PC-3 (cell line): ENCODE measurements around the gene SPACDR. TPM values are rescaled to one million over a fixed set of nuclear protein-coding genes. Genes with fewer than 3 reads are reported as not detected.
A peak's percentile ranks its signal among the peaks of the same experiment; 100 is the strongest.

ENCODE experiments used
- ATAC-seq: fragments of 200-7000 bp; cut with Tn5 transposase; 2 replicates; pipeline ENCODE4 v1.9.1; 2020; ENCODE audit warnings: mild to moderate bottlenecking, moderate library complexity
- Bru-seq: library from RNA; stranded (reverse); fragments of 400-500 nt; gene quantifications from one replicate; lab custom pipeline; 2021; lab: Mats Ljungman, UMichigan
- BruChase-seq, 2 experiments: library from RNA; stranded (reverse); fragments of 400-500 nt; gene quantifications; one replicate each; lab custom pipeline; 2021; lab: Mats Ljungman, UMichigan
- BruUV-seq: library from RNA; stranded (reverse); fragments of 400-500 nt; replicated peaks from 2 replicates; lab custom pipeline; 2021; lab: Mats Ljungman, UMichigan
- CTCF ChIA-PET: fragments of 300-600 bp; sonication (Branson Sonifier 250); formaldehyde crosslinking; loops from one replicate; lab custom pipeline; 2022; ENCODE audit warnings: antibody characterized with exemption; lab: Charles Lee
- POLR2A ChIA-PET: fragments of 300-600 bp; sonication (Branson Sonifier 250); formaldehyde crosslinking; loops from one replicate; lab custom pipeline; 2022; ENCODE audit warnings: antibody characterized with exemption; ENCODE audit not compliant: unreplicated experiment; lab: Charles Lee
- DNase-seq: peaks from one replicate; pipeline ENCODE4 v3.0.0-alpha.2; 2015
- H2AFZ ChIP-seq: fragments of 300-600 bp; sonication (generic); 2 replicates; pipeline ENCODE4 v1.6.0; 2016; ENCODE audit warnings: antibody characterized with exemption, low read length
- H3F3A ChIP-seq: fragments of 300-600 bp; sonication (generic); one replicate; pipeline ENCODE4 v1.6.0; 2017; ENCODE audit warnings: antibody characterized with exemption, low read length, control low read depth, mild to moderate bottlenecking; ENCODE audit not compliant: unreplicated experiment
- H3K27ac ChIP-seq: fragments of 300-600 bp; sonication (generic); 2 replicates; pipeline ENCODE4 v1.5.1; 2016; ENCODE audit warnings: mild to moderate bottlenecking, low read length
- H3K27me3 ChIP-seq: fragments of 300-600 bp; sonication (generic); 2 replicates; pipeline ENCODE4 v1.6.1; 2016; ENCODE audit warnings: low read length, mixed read lengths
- H3K36me3 ChIP-seq: fragments of 300-600 bp; sonication (generic); 2 replicates; pipeline ENCODE4 v1.6.1; 2016; ENCODE audit warnings: low read depth, mixed run types, low read length, mixed read lengths
- H3K4me1 ChIP-seq: fragments of 300-600 bp; sonication (generic); 2 replicates; pipeline ENCODE4 v1.5.1; 2016; ENCODE audit warnings: low read length; ENCODE audit not compliant: insufficient read depth
- H3K4me2 ChIP-seq: fragments of 300-600 bp; sonication (generic); 2 replicates; pipeline ENCODE4 v1.6.0; 2016; ENCODE audit warnings: low read length
- H3K4me3 ChIP-seq: fragments of 300-600 bp; sonication (generic); 2 replicates; pipeline ENCODE4 v1.5.1; 2016; ENCODE audit warnings: mild to moderate bottlenecking, low read length, mixed read lengths
- H3K79me2 ChIP-seq: fragments of 300-600 bp; sonication (generic); 2 replicates; pipeline ENCODE4 v1.6.1; 2017; ENCODE audit warnings: low read length, mixed read lengths
- H3K9ac ChIP-seq: fragments of 300-600 bp; sonication (generic); 2 replicates; pipeline ENCODE4 v1.6.0; 2016; ENCODE audit warnings: mild to moderate bottlenecking, low read length
- H3K9me2 ChIP-seq: fragments of 300-600 bp; sonication (generic); replicated peaks from 2 replicates; pipeline ENCODE4 v1.6.1; 2016; ENCODE audit warnings: mixed run types, low read length, mixed read lengths
- H3K9me3 ChIP-seq: fragments of 300-600 bp; sonication (generic); 2 replicates; pipeline ENCODE4 v1.6.1; 2016; ENCODE audit warnings: low read length, mixed read lengths
- H4K20me1 ChIP-seq: fragments of 300-600 bp; sonication (generic); 2 replicates; pipeline ENCODE4 v1.6.1; 2016; ENCODE audit warnings: low read length, mixed read lengths
- EZH2 ChIP-seq: fragments of 300-600 bp; sonication (generic); IDR thresholded peaks from one replicate; pipeline ENCODE4 v1.6.1; 2017; ENCODE audit warnings: antibody characterized with exemption, mild to moderate bottlenecking, low read length; ENCODE audit not compliant: unreplicated experiment
- EZH2phosphoT487 ChIP-seq: fragments of 300-600 bp; sonication (generic); IDR thresholded peaks from 2 replicates; pipeline ENCODE4 v1.6.1; 2018; ENCODE audit warnings: mild to moderate bottlenecking, antibody characterized with exemption, low read length, borderline replicate concordance
- intact Hi-C: fragments of 100-400 bp; cut with micrococcal nuclease; formaldehyde crosslinking; loops from 2 replicates; pipeline ENCODE4 v1.9.0; 2023
- long read RNA-seq: library from polyadenylated mRNA; unstranded; transcript quantifications from one replicate; pipeline ENCODE4 v2.0.0, GENCODE V29; 2021; ENCODE audit not compliant: unreplicated experiment
- total RNA-seq: library from RNA; depleted of rRNA; stranded (reverse); fragments of >200 nt; gene quantifications from 2 replicates; pipeline ENCODE4 v1.2.3, GENCODE V29; 2014; rRNA removed
- TF ChIP-seq, protein P1 (sequence below): fragments of 300-600 bp; sonication (generic); conservative IDR thresholded peaks from 2 replicates; pipeline ENCODE4 v1.5.1; 2017; ENCODE audit warnings: antibody characterized with exemption, low read depth, mild to moderate bottlenecking, low read length

Gene SPACDR, protein sequence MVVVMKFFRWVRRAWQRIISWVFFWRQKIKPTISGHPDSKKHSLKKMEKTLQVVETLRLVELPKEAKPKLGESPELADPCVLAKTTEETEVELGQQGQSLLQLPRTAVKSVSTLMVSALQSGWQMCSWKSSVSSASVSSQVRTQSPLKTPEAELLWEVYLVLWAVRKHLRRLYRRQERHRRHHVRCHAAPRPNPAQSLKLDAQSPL
- total RNA-seq: 0.11 and 2.5 TPM in 2 replicates
- Bru-seq, nascent RNA: percentile 44 among the genes with signal in this experiment
- BruChase-seq, experiment 1, labeled RNA remaining after a 6-hour chase: percentile 72 among the genes with signal in this experiment
- percentile 65 among the genes with signal in this experiment for BruChase-seq, experiment 2, labeled RNA remaining after a 2-hour chase
- long read RNA-seq, partial matches to known transcripts: 0 of 1 reads
- long read RNA-seq, other reads (novel, unspliced or antisense): 1 of 1 reads

GRCh38 chr7:100464210-100464660 is at the start of gene SPACDR:
Gene SPACDR, minus strand, starts transcription at chr7:100464260. Its CDS starts 235 bp downstream, at chr7:100464025.
- Histone ChIP-seq H3K79me2 (no peaks in the 10 kb centered on the region), H3K9me2 (no peaks in the 10 kb centered on the region), H3K4me2 (no peak within 1 kb of the TSS), H3K27ac (no peak within 1 kb of the TSS), H2AFZ (no peak within 1 kb of the TSS), H3K9me3 (no peaks in the 10 kb centered on the region), H3K27me3 (no peaks in the 10 kb centered on the region), H3K9ac (no peak within 1 kb of the TSS), H3K4me3 (no peak within 1 kb of the TSS), H3K36me3 (no peaks in the 10 kb centered on the region), H3F3A (no peaks in the 10 kb centered on the region), H4K20me1 (no peaks in the 10 kb centered on the region), H3K4me1 (no peaks in the 10 kb centered on the region)
- ATAC-seq (no peak), DNase-seq (no peak)
- ChIA-PET POLR2A (no interaction called here), CTCF (no interaction called here)
- no peak for TF ChIP-seq EZH2
- no peak for TF ChIP-seq EZH2phosphoT487
- TF ChIP-seq, protein P1, sequence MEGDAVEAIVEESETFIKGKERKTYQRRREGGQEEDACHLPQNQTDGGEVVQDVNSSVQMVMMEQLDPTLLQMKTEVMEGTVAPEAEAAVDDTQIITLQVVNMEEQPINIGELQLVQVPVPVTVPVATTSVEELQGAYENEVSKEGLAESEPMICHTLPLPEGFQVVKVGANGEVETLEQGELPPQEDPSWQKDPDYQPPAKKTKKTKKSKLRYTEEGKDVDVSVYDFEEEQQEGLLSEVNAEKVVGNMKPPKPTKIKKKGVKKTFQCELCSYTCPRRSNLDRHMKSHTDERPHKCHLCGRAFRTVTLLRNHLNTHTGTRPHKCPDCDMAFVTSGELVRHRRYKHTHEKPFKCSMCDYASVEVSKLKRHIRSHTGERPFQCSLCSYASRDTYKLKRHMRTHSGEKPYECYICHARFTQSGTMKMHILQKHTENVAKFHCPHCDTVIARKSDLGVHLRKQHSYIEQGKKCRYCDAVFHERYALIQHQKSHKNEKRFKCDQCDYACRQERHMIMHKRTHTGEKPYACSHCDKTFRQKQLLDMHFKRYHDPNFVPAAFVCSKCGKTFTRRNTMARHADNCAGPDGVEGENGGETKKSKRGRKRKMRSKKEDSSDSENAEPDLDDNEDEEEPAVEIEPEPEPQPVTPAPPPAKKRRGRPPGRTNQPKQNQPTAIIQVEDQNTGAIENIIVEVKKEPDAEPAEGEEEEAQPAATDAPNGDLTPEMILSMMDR: no peak
- intact Hi-C loops: loop anchor here (10.0 kb wide), 1 partner anchor 391 kb away; the partner anchor contains the start of gene SLC12A9
- BruUV-seq: no TSS peak

GRCh38 chr7:100513212-100513810 is 49.3 kb upstream of the SPACDR start:
- H4K20me1 ChIP-seq: no peaks in the 10 kb centered on the region
- TF ChIP-seq EZH2phosphoT487: no peak
- TF ChIP-seq, protein P1: no peak
- TF ChIP-seq EZH2: no peak
- H3K4me2 ChIP-seq: no peak overlapping the region
- no peak for DNase-seq
- no peak overlapping the region for H3K9ac ChIP-seq
- H3K27me3 ChIP-seq: no peaks in the 10 kb centered on the region
- H2AFZ ChIP-seq: no peak overlapping the region
- no peaks in the 10 kb centered on the region for H3K36me3 ChIP-seq
- no peaks in the 10 kb centered on the region for H3K79me2 ChIP-seq
- H3K9me3 ChIP-seq: no peaks in the 10 kb centered on the region
- POLR2A ChIA-PET: no interaction called here
- H3K27ac ChIP-seq: no peak overlapping the region
- peaks cover 6% of the 10 kb centered on the region for H3K4me1 ChIP-seq
- H3F3A ChIP-seq: no peaks in the 10 kb centered on the region
- H3K4me3 ChIP-seq: no peak overlapping the region
- no peaks in the 10 kb centered on the region for H3K9me2 ChIP-seq
- intact Hi-C loops: no loop called here
- no peak for ATAC-seq
- no TSS peak for BruUV-seq
- CTCF ChIA-PET: no interaction called here
